ENCODE data around the gene BRSK2.

The BRSK2 gene

DNA sequence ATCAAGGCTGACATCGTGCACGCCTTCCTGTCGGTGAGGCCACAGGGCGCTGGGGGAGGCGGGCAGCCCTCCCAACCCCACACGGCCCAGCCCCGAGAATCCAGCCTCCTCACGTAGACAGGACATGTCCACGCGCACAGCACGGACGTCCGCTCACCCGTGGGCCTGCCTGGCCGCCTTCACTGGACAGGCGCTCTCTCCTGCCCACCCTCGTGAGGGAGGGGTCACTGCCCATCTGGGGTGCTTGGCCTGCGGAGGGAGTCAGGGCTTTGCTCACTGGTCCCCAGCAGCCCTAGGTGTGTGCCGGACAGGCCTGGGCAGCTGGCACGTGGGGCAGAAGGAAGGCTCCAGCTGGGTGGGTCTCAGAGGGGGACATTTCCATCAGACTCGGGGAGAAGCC, 64.8 kb downstream of the BRSK2 start:
- DNase-seq = no peak

DNA sequence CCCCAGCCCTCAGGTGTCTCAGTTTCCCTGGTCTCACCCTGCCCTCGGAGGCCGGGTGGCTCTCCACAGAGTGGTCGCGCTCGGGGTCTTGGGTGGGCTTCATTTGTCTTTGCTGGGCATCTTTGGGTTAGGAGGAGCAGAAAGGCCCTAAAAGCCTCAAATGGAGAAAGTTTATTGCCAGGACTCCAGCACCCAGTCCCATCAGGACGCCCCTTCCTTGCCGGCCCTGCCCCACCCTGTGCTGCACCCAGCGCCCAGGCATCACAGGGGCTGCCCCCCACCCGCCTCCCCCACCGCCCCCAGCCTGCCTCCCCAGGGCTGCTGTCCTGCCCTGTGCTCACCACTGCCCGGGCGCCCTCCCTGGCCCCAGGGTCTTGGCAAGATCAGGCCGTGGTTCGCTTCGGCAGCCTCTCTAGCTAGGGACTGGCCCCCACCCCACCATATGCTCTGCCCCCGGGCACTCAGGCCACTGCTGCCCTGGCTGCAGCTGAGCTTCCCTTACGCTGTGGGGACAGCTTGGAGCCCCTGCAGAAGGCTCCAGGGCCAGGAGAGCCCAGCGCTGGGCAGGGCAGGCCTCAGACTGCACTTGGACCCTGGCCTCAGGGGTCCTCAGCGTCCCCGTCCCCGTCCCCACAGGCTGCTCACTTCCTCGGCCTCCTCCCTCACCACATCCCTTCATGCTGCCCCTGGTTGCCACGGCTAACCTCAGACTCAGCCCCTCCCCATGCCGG, 65.5 kb downstream of the BRSK2 start:
- DNase-seq = no peak

DNA sequence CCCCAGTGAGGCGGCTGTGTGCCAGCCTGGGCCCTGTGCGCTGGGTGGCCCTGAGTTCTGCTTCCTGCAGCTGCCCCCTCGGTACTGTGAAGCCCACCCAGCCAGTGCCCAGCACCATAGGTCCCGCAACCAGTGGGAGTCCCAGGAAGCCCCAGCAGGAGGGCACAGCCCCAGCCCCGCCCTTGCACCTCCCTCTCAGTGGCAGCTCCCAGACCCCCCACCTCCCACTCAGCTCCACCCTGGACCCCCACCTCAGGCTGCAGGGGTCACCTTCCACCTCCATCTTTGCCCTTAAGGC, 66.0 kb downstream of the BRSK2 start:
- no peak for DNase-seq

GRCh38 chr11:1456176-1456575, 66.4 kb downstream of the BRSK2 start:
- no peak for DNase-seq

GRCh38 chr11:1456596-1457325, 67.0 kb downstream of the BRSK2 start:
- no peak for DNase-seq

DNA sequence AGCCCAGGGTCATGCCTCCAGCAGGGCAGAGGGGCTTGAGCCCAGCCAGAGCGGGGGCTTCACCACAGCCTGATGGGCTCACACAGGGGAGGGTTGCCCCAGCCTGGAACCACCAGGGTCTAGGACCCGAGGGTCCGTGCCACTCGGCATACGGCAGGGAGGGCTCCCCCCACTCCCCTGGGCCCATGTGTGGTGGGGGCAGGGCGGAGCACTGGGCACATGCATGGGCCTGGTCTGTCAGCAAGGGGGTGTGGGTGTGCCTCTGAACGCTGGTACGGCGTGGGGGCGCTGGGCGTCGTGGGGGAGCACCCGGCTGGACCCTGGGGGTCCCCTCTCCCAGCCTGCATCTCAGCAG, 67.6 kb downstream of the BRSK2 start:
- no peak for DNase-seq

- no peak for DNase-seq
These were observed 68.1 kb downstream of the BRSK2 start for GRCh38 chr11:1457856-1458255.

DNA sequence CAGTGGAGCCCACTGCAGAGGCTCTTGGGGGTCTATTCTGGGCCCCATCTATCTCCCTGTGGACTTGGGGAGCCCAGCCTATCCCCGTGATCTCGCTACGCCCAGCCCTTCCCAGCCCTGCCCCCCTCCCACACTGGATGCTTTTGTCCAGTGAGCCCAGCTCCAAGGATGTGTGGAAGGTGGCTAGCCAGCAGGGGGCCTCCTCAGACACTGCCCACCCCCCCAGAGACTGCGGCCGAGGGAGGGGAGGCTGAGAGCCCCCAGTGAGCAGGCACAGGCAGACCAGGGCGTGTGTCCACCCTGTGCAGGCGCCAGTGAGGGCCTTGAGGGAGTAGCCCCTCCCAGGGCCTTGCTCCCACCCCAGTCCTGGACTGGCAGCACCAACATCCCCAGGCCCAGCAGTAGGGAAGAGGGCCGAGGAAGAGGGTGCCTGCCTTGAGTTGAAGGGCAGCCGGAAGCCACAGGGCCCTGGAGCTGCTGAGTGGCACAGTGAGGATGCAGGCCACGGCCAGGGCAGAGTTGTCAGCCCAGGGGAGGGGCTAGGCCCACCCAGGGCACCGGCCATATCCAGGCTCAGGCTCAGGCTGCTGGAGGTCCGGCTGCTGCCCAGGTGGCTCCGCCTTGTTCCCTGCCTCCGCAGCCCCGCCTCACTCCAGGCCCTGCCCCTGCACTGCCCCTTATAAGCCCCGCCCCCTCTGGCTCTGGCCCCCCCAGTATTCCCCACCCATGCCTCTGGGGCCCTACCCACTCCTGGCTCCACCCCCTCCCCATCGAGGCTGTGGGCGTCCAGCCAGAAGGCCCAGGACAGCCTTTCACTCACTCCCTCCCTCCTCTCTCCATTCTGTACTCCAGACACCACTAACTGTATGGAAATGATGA, 68.8 kb downstream of the BRSK2 start:
- DNase-seq = no peak

GRCh38 chr11:1459219-1459575, 69.5 kb downstream of the BRSK2 start:
- DNase-seq = no peak

DNA sequence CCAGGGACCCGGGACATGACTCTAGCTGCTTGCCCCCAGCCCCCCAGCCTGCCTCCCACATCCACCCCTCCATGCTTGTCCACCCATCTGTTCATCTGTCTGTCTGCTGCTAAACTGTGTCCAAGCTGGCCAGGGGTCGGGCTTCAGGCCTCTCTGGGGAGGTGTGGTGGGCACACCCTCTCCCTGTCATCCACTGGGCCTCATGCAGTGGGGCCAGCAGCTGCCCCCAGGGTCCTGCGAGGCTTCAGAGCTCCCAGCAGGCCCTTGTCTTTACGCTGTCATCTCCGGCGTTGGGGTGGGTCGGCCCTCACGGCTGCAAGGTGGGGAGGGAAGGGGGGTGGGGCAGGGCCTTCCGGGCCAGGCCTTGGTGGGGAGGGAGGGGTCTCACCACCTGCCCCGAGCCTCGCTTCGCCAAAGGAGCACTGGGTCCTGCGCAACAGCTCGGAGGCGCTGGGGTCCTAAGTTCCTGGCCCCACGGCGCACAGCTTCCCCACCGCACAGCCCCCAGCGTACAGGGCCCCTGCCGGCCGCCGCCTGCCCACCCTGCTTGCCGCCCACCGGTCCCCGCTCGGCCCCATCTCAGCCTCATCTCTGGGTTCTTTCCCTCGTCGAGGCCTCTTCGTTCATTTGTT, 70.1 kb downstream of the BRSK2 start:
- no peak for DNase-seq

GRCh38 chr11:1460396-1460985, 70.8 kb downstream of the BRSK2 start:
- no peak for DNase-seq

DNA sequence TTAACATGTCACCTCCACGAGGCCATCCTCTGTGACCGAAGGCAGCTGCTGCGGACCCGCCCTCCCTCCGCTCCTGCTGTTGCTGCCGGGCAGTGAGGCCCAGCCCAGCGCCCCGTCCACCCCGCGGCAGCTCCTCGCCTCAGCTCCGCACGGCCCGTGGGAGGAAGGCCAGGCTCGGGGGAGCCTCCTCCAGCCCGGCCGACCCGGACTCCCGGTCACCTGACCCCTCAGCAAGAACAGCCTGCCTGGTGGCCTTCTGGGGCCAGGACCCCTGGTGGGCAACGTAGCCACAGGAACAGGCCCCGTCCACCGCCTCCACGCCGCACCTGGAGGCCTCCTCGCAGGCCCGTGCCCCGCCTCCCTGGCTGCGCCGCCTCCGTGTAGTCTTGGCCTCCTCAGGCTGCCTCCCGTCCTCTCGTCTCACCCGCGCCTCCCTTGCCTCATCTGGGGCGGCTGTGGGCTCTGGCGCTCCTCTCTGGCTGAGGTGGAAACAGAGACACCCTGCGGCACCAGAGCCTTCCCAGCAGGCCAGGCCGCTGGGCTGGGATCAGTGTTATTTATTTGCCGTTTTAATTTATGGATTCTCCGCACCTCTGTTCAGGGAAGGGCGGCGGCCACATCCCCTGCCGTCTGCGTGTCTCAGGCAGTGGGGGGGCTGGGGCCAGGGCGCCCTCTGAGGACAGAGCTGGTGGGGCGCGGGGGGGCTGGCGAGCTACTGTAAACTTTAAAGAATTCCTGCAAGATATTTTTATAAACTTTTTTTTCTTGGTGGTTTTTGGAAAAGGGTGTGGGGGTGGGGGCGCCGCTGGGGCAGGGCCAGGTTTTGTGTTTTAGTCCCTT, 71.5 kb downstream of the BRSK2 start:
- no peak for DNase-seq

GRCh38 chr11:1461826-1462697, 72.3 kb downstream of the BRSK2 start:
- no peak for DNase-seq

DNA sequence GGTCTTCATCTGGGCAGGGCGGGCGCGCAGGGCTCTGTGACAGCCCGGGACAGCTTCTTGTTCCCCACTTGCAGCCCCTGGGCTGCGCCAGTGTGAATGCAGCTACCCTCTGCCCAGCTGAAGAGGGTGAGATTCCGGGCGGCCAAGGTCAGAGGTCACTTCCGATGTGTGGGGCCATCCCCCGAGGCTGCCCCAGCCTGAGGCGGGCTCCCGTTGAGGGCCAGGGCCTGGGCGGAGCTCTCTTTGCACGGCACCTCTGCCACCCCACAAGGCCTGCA, 72.9 kb downstream of the BRSK2 start:
- DNase-seq = no peak

DNA sequence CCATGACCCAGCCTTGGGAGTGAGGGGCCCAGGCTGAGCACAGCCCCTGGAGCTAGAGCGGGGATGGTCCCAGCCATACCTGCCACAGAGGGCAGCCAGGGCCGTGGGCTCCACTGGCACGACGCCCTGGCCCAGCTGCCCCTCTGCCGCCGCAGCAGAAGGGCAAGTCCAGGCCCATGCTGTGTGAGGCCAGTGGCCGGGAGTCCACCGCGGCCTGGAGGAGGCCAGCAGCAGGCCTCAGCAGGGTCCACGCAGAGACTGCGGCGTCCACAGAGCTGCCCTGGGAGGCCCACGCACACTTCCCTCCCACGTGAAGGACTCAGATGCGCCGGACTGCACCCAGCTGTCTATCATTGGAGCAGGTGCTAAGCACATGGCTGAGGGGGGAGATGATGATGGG, 73.3 kb downstream of the BRSK2 start:
- DNase-seq = no peak

- no peak for DNase-seq
These were observed 77.0 kb downstream of the BRSK2 start for GRCh38 chr11:1466784-1467183.

DNA sequence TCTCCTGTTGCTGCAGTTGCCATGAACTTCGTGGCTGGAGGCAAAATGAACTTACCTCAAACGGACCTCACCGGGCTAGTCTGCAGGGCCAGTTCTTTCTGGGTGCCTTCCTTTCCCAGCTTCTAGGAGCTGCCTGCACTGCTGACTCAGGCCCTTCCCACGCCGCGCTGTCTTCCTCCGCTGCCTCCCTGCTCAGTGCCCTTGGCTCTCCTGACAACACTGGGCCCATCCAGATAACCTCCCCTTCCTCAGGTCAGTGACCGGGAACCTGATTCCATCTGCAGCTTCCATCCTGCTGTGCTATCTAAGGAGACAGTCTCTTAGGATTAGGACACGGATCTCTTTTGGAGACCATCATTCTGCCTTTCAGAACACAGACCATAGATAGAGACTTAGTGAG, 77.5 kb downstream of the BRSK2 start:
- no peak for DNase-seq

DNA sequence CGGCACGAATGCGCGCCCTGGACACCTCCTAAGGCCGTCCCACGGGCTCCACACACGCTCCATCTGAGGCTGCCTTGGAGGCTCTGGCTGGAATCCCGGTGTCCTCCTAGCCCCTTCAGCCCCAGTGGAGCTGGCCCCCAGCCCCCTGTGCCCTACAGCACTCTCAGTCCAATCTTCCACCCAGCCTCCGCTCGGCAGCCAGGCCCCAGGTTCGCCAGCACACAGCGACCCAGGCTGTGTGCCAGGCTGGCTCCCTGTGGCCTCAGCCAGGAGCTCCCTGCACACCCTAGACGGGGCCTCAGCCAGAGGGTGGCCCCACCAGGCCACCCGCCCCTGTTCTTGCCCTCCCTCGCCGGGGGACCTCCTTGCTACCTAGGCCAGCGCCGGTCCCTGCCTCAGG, 78.3 kb downstream of the BRSK2 start:
- DNase-seq = no peak

- no peak for DNase-seq
These were observed 78.8 kb downstream of the BRSK2 start for GRCh38 chr11:1468473-1469066.

DNA sequence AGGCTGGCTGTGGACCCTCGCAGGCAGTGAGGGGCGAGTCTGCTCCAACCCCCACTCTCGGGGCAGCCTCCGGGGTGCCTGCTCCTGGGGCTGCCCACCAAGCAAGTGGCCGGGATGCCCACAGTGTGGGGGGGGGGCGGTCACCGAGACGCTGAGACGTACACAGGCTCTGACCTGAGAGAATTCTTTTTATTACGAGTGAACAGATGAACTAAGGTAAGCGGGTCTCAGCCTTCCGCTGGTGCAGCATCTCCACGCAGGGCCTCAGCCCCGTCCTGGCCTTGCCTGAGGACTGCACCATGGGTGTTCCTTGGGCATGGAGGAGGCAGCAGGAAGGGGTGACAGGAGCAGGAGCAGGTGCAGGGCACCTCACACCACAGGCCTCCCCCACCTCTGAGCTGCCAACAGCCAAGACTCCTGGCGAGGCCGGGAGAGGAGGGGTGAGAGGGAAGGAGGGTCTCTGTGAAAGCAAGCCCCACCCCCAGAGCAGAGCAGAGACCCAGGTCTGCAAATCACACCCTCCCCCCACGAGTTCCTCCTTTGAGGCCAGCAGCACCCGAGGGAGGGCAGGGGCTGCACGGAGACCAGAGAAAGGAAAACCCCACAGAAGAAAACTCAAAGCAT, 79.7 kb downstream of the BRSK2 start:
- DNase-seq = no peak

Measured in activated naive CD4-positive, alpha-beta T cell (primary cell).